ENCODE data around the gene GPR37. TPM values are rescaled to one million over a fixed set of nuclear protein-coding genes. Genes with fewer than 3 reads are reported as not detected.

GPR37 gene
- total RNA-seq, 4 donors from 2014 or later, result 2.5 to 14.7 (median 11.2) TPM

DNA sequence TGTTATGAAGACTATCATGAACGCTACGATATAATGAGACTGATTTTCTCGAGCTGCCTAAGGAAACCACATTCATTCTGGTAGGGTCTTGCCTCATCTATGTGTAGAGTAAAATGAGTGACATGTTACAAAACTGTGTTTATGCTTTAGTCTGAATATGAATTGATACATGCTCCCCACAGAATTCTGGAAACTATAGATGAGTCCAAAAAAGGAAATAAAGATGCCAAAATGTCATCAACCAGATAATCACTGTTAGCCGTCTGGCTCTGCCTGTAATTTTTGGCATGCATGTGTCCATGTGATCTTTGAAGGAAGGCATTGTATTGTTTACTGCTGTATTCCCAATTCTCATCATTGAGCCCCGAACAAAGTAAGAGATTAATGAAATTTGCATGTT is 42.6 kb upstream of the GPR37 start:
- H3K4me1 ChIP-seq, result no peaks in the 10 kb centered on the region
- TF ChIP-seq, protein P1, sequence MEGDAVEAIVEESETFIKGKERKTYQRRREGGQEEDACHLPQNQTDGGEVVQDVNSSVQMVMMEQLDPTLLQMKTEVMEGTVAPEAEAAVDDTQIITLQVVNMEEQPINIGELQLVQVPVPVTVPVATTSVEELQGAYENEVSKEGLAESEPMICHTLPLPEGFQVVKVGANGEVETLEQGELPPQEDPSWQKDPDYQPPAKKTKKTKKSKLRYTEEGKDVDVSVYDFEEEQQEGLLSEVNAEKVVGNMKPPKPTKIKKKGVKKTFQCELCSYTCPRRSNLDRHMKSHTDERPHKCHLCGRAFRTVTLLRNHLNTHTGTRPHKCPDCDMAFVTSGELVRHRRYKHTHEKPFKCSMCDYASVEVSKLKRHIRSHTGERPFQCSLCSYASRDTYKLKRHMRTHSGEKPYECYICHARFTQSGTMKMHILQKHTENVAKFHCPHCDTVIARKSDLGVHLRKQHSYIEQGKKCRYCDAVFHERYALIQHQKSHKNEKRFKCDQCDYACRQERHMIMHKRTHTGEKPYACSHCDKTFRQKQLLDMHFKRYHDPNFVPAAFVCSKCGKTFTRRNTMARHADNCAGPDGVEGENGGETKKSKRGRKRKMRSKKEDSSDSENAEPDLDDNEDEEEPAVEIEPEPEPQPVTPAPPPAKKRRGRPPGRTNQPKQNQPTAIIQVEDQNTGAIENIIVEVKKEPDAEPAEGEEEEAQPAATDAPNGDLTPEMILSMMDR (IDR thresholded peaks at IDR 0.05), result no peak
- TF ChIP-seq EP300 (IDR thresholded peaks at IDR 0.05), result no peak
- no peak for TF ChIP-seq POLR2A (IDR thresholded peaks at IDR 0.05)
- no peak for TF ChIP-seq POLR2AphosphoS5 (IDR thresholded peaks at IDR 0.05)
- no peak overlapping the region for H3K27ac ChIP-seq
- H3K27me3 ChIP-seq, result peaks cover 6% of the 10 kb centered on the region
- no peaks in the 10 kb centered on the region for H3K9me3 ChIP-seq
- H3K36me3 ChIP-seq, result no peaks in the 10 kb centered on the region
- H3K4me3 ChIP-seq, result no peak overlapping the region
- ATAC-seq, result no peak
- WGBS, 2 donors (ENCODE audit: low coverage in 1 of 2), result 75 to 79% methylated on average over 5 of the region's 5 CpGs

GRCh38 chr7:124801330-124801895 is 35.8 kb upstream of the GPR37 start:
- TF ChIP-seq, protein P1 (IDR thresholded peaks at IDR 0.05), result no peak
- 94 to 100% methylated on average over 1 of the region's 1 CpG for WGBS, 2 donors (ENCODE audit: low coverage in 1 of 2)
- Histone ChIP-seq H3K4me3 (no peak overlapping the region), H3K9me3 (no peaks in the 10 kb centered on the region), H3K4me1 (no peaks in the 10 kb centered on the region), H3K27ac (no peak overlapping the region), H3K27me3 (no peaks in the 10 kb centered on the region), H3K36me3 (no peaks in the 10 kb centered on the region)
- no peak for ATAC-seq

DNA sequence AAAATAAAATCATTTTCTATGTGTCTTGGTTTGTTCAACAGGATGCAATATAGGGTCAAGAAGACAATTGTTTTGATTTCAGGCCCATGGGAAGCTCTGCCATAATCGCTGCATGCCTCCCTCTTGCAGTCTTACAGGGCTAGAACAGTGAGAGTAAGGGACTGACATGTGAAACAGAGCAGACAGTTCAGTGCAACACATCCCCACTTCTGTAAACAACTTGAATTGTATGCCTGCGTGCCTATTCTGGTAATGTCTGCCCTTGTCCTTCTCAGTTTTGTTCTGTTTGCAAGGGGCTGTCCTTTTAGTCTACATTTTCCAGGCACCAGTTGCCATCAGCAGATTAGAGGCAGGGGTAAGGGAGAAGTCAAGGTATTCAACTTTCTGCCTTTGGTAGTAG is 34.8 kb upstream of the GPR37 start:
- WGBS, 2 donors (ENCODE audit: low coverage in 1 of 2), result 31 to 38% methylated on average over 2 of the region's 2 CpGs
- Histone ChIP-seq H3K27ac (no peak overlapping the region), H3K36me3 (no peaks in the 10 kb centered on the region), H3K9me3 (no peaks in the 10 kb centered on the region), H3K4me3 (no peak overlapping the region), H3K27me3 (no peaks in the 10 kb centered on the region), H3K4me1 (no peaks in the 10 kb centered on the region)
- no peak for ATAC-seq
- TF ChIP-seq, protein P1 (IDR thresholded peaks at IDR 0.05), result no peak
- TF ChIP-seq POLR2A (IDR thresholded peaks at IDR 0.05), result no peak
- TF ChIP-seq POLR2AphosphoS5 (IDR thresholded peaks at IDR 0.05), result no peak
- no peak for TF ChIP-seq EP300 (IDR thresholded peaks at IDR 0.05)

GRCh38 chr7:124799448-124799847 is 33.9 kb upstream of the GPR37 start:
- Histone ChIP-seq H3K4me1 (no peaks in the 10 kb centered on the region), H3K27ac (no peak overlapping the region), H3K9me3 (no peaks in the 10 kb centered on the region), H3K36me3 (no peaks in the 10 kb centered on the region), H3K4me3 (no peak overlapping the region), H3K27me3 (no peaks in the 10 kb centered on the region)
- TF ChIP-seq POLR2AphosphoS5 (IDR thresholded peaks at IDR 0.05) (no peak), POLR2A (IDR thresholded peaks at IDR 0.05) (no peak), EP300 (IDR thresholded peaks at IDR 0.05) (no peak)
- TF ChIP-seq, protein P1 (IDR thresholded peaks at IDR 0.05), result no peak
- WGBS, 2 donors (ENCODE audit: low coverage in 1 of 2), result 95 to 97% methylated on average over 4 to 6 of the region's 6 CpGs
- ATAC-seq, result no peak

GRCh38 chr7:124796771-124797170 is 31.2 kb upstream of the GPR37 start:
- no peaks in the 10 kb centered on the region for H3K36me3 ChIP-seq
- no peak overlapping the region for H3K27ac ChIP-seq
- H3K27me3 ChIP-seq, result no peaks in the 10 kb centered on the region
- H3K4me1 ChIP-seq, result no peaks in the 10 kb centered on the region
- H3K9me3 ChIP-seq, result no peaks in the 10 kb centered on the region
- ATAC-seq, result no peak
- no peak overlapping the region for H3K4me3 ChIP-seq
- 59 to 71% methylated on average over 2 of the region's 2 CpGs for WGBS, 2 donors (ENCODE audit: low coverage in 1 of 2)
- no peak for TF ChIP-seq EP300 (IDR thresholded peaks at IDR 0.05)
- no peak for TF ChIP-seq POLR2A (IDR thresholded peaks at IDR 0.05)
- no peak for TF ChIP-seq POLR2AphosphoS5 (IDR thresholded peaks at IDR 0.05)
- TF ChIP-seq, protein P1 (IDR thresholded peaks at IDR 0.05), result no peak

Measured in gastroesophageal sphincter (tissue), 4 donors.